T-cell (primary cell): ENCODE results near the gene UNC5C. TPM values are rescaled to one million over a fixed set of nuclear protein-coding genes. Genes with fewer than 3 reads are reported as not detected.

Experiments
- ATAC-seq, 4 experiments: fragments of 200-7000 bp in 3 of 4; fragments of 150-1000 bp in 1 of 4; cut with Tn5 transposase; replicated peaks in 1 of 4; 1 replicate in 3 of 4; 2 replicates in 1 of 4; pipeline ENCODE4 v1.10.0; 2021; ENCODE audit warnings: moderate library complexity in 3 of 4, mild to moderate bottlenecking in 2 of 4, moderate number of reproducible peaks in 1 of 4
- CTCF ChIA-PET, 2 donors: fragments of 300-600 bp; sonication (Branson Sonifier 250); formaldehyde crosslinking; loops; one replicate each; lab custom pipeline; 2022; ENCODE audit warnings: antibody characterized with exemption in 2 of 2; lab: Charles Lee
- POLR2A ChIA-PET, 2 donors: fragments of 300-600 bp; sonication (Branson Sonifier 250); formaldehyde crosslinking; loops; one replicate each; lab custom pipeline; 2022; ENCODE audit warnings: antibody characterized with exemption in 2 of 2; lab: Charles Lee
- DNase-seq, 35 experiments: peaks; one replicate each; pipeline versions ENCODE4 v3.0.0 to v3.0.0-alpha.2; 2013 to 2023
- H3K27ac ChIP-seq: one replicate; pipeline ENCODE4 v1.5.1; 2013; ENCODE audit warnings: low read length
- H3K27me3 ChIP-seq, 2 experiments: replicated peaks in 1 of 2; 1 replicate in 1 of 2; 2 replicates in 1 of 2; pipeline versions ENCODE4 v1.6.1 to v1.7.0; 2013; ENCODE audit warnings: low read length in 1 of 2, mixed read lengths in 1 of 2; ENCODE audit not compliant: control insufficient read depth in 2 of 2, insufficient read depth in 2 of 2; ENCODE audit errors: extremely low read depth in 1 of 2
- H3K36me3 ChIP-seq, 2 donors: 1 replicate in 1 of 2; 2 replicates in 1 of 2; pipeline versions ENCODE4 v1.6.1 to v1.7.0; 2013; ENCODE audit warnings: low read length in 1 of 2; ENCODE audit not compliant: control insufficient read depth in 2 of 2, insufficient read depth in 1 of 2; ENCODE audit errors: extremely low read depth in 1 of 2
- H3K4me1 ChIP-seq, 2 experiments: 1 replicate in 1 of 2; 2 replicates in 1 of 2; pipeline versions ENCODE4 v1.6.1 to v1.7.0; 2013; ENCODE audit warnings: low read length in 2 of 2, mixed read lengths in 1 of 2; ENCODE audit not compliant: insufficient read depth in 2 of 2, control insufficient read depth in 1 of 2; ENCODE audit errors: extremely low read depth in 1 of 2
- H3K4me3 ChIP-seq, 2 donors: 1 replicate in 1 of 2; 2 replicates in 1 of 2; pipeline versions ENCODE4 v1.5.1 to v1.7.0; 2013; ENCODE audit warnings: mild to moderate bottlenecking in 2 of 2, low read length in 1 of 2, moderate library complexity in 1 of 2; ENCODE audit not compliant: control insufficient read depth in 1 of 2; ENCODE audit errors: extremely low read depth in 1 of 2
- H3K9me3 ChIP-seq: 2 replicates; pipeline ENCODE4 v1.7.0; 2013
- H3K27ac Mint-ChIP-seq, 2 donors: one replicate each; pipeline ENCODE4 v1.8.0; 2020 to 2021; ENCODE audit warnings: mild to moderate bottlenecking in 2 of 2, mixed read lengths in 2 of 2
- H3K27me3 Mint-ChIP-seq, 2 donors: one replicate each; pipeline ENCODE4 v1.8.0; 2021 to 2022; ENCODE audit warnings: mixed read lengths in 2 of 2
- H3K36me3 Mint-ChIP-seq: one replicate; pipeline ENCODE4 v1.8.0; 2021; ENCODE audit warnings: mixed read lengths
- H3K4me1 Mint-ChIP-seq, 3 donors: one replicate each; pipeline ENCODE4 v1.8.0; 2020 to 2022; ENCODE audit warnings: mixed read lengths in 3 of 3, mild to moderate bottlenecking in 1 of 3
- H3K4me3 Mint-ChIP-seq, 3 donors: one replicate each; pipeline ENCODE4 v1.8.0; 2020 to 2022; ENCODE audit warnings: mild to moderate bottlenecking in 3 of 3, mixed read lengths in 3 of 3, moderate library complexity in 3 of 3
- H3K9me3 Mint-ChIP-seq, 3 donors: one replicate each; pipeline ENCODE4 v1.8.0; 2020 to 2022; ENCODE audit warnings: mixed read lengths in 3 of 3
- WGBS: methylation state at CpG from one replicate; pipeline ENCODE4 v1.1.5; 2013; ENCODE audit warnings: missing lambda C conversion rate; ENCODE audit not compliant: insufficient coverage; 5-methylcytosine and 5-hydroxymethylcytosine counted together
- total RNA-seq, 35 experiments: library from RNA in 6 of 35; stranded (reverse) in 6 of 35; fragments of 120-200 nt in 1 of 35; gene quantifications; one replicate each; pipeline versions ENCODE4 v1.2.1 to v1.2.4 and lab custom pipeline; 2013 to 2026

Gene UNC5C
- total RNA-seq, 5 donors from 2014 or later (not counting 1 experiment from before 2014, with no cell fraction given) = not detected

DNA sequence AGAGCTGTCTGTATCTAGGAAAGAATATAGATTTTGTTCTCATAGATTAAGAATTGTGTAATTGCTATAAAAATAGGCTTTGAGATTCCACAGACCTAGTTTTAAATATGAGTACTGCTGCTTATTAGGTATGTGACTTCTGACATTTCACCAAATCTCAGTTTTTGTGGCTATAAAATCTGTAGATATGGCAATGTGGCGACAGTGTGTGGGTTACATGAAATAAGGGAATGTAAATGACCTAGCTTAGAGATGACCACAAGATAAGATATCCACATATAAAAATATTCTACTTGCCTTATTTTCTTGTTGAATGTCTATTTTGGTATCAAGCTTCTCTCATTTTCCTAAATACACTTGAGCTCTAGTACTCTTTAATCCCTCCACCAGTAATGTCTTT is 193.8 kb downstream of the UNC5C start:
- Mint-ChIP-seq H3K36me3 (no peaks in the 10 kb centered on the region), H3K27me3 (no peaks in the 10 kb centered on the region), H3K4me3 (no peak overlapping the region), H3K9me3 (no peaks in the 10 kb centered on the region), H3K4me1 (no peaks in the 10 kb centered on the region), H3K27ac (no peak overlapping the region)
- H3K27me3 ChIP-seq = no peaks in the 10 kb centered on the region
- POLR2A ChIA-PET = interaction anchor here in 1 of 2 donors (0.6 kb wide), 1 partner anchor 584 kb away, joined by 6 read pairs; no protein-coding TSS in a partner anchor
- H3K4me1 ChIP-seq = no peaks in the 10 kb centered on the region
- H3K9me3 ChIP-seq = no peaks in the 10 kb centered on the region
- CTCF ChIA-PET = no interaction called here
- no peaks in the 10 kb centered on the region for H3K36me3 ChIP-seq
- ATAC-seq (no peak), DNase-seq (no peak)
- no peak overlapping the region for H3K27ac ChIP-seq
- WGBS = no CpG with 5 or more reads among the region's 1 CpG
- H3K4me3 ChIP-seq = no peak overlapping the region

GRCh38 chr4:95348418-95348817 is 200.4 kb downstream of the UNC5C start:
- no peak overlapping the region for H3K4me3 ChIP-seq
- no peaks in the 10 kb centered on the region for H3K4me1 ChIP-seq
- no peak for ATAC-seq
- no peak overlapping the region for H3K27ac ChIP-seq
- Mint-ChIP-seq H3K4me1 (no peaks in the 10 kb centered on the region), H3K27me3 (no peaks in the 10 kb centered on the region), H3K27ac (no peak overlapping the region), H3K36me3 (no peaks in the 10 kb centered on the region), H3K4me3 (no peak overlapping the region), H3K9me3 (peaks cover 8 to 47% (median 16%) of the 10 kb centered on the region in 3 donors)
- H3K36me3 ChIP-seq = no peaks in the 10 kb centered on the region
- no CpG with 5 or more reads among the region's 1 CpG for WGBS
- no peak for DNase-seq
- POLR2A ChIA-PET = no interaction called here
- H3K27me3 ChIP-seq = no peaks in the 10 kb centered on the region
- H3K9me3 ChIP-seq = peaks cover 4% of the 10 kb centered on the region
- CTCF ChIA-PET = no interaction called here

DNA sequence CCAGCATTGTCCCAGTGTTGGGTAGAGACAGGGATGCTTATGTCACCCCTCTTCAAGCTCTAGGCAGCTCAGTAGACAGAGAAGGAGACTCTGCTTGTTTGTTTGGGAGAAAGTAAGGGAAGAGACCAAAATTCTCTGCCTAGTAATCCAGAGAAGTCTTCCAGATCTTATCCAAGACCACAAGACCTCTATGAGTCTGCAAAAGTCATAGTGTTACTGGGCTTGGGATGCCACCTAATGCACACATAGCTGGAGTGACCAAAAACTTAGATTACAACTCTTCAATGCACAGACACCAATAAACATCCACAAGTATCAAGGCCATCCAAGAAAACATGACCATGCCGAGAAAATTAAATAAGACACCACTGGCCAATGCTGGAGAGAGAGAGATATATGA is 205.5 kb downstream of the UNC5C start:
- Histone ChIP-seq H3K4me1 (no peaks in the 10 kb centered on the region), H3K9me3 (peaks cover 4% of the 10 kb centered on the region), H3K36me3 (no peaks in the 10 kb centered on the region), H3K4me3 (no peak overlapping the region), H3K27ac (no peak overlapping the region), H3K27me3 (no peaks in the 10 kb centered on the region)
- CTCF ChIA-PET = no interaction called here
- no peaks in the 10 kb centered on the region for H3K27me3 Mint-ChIP-seq
- H3K9me3 Mint-ChIP-seq = peaks cover 11 to 47% (median 16%) of the 10 kb centered on the region in 3 donors
- POLR2A ChIA-PET = no interaction called here
- no peaks in the 10 kb centered on the region for H3K36me3 Mint-ChIP-seq
- no peaks in the 10 kb centered on the region for H3K4me1 Mint-ChIP-seq
- no CpG with 5 or more reads among the region's 1 CpG for WGBS
- no peak for DNase-seq
- no peak overlapping the region for H3K4me3 Mint-ChIP-seq
- no peak for ATAC-seq
- no peak overlapping the region for H3K27ac Mint-ChIP-seq

DNA sequence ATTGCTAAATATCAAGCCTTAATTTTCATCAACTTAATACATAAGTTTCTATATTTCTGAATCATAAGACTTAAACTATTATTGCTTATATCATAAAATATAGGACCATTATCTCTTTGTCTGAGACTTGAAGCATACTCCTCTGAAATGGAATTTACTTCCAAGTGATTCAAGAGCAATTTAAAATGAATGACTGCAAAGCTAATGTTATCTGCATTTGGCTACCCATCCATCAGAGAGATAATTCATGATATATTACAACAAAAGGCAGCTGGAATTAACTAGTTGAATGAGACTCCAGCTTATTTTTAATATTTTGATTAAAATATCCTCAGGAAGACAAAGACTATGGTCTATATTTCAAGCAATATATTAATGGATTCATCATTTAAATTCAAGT is 208.6 kb downstream of the UNC5C start:
- no peaks in the 10 kb centered on the region for H3K4me1 Mint-ChIP-seq
- Histone ChIP-seq H3K4me1 (no peaks in the 10 kb centered on the region), H3K27me3 (no peaks in the 10 kb centered on the region), H3K9me3 (no peaks in the 10 kb centered on the region), H3K36me3 (no peaks in the 10 kb centered on the region), H3K4me3 (no peak overlapping the region), H3K27ac (no peak overlapping the region)
- no peak for ATAC-seq
- H3K27me3 Mint-ChIP-seq = peaks cover 0 to 4% of the 10 kb centered on the region in 2 donors
- H3K4me3 Mint-ChIP-seq = no peak overlapping the region
- CTCF ChIA-PET = no interaction called here
- H3K36me3 Mint-ChIP-seq = no peaks in the 10 kb centered on the region
- H3K9me3 Mint-ChIP-seq = peaks cover 5 to 19% (median 7%) of the 10 kb centered on the region in 3 donors
- POLR2A ChIA-PET = no interaction called here
- no peak overlapping the region for H3K27ac Mint-ChIP-seq
- no peak for DNase-seq

- Histone ChIP-seq H3K9me3 (no peaks in the 10 kb centered on the region), H3K4me3 (no peak overlapping the region), H3K36me3 (no peaks in the 10 kb centered on the region), H3K4me1 (no peaks in the 10 kb centered on the region), H3K27me3 (no peaks in the 10 kb centered on the region), H3K27ac (no peak overlapping the region)
- H3K9me3 Mint-ChIP-seq = no peaks in the 10 kb centered on the region
- ATAC-seq (no peak), DNase-seq (no peak)
- H3K4me3 Mint-ChIP-seq = no peak overlapping the region
- H3K4me1 Mint-ChIP-seq = no peaks in the 10 kb centered on the region
- H3K27ac Mint-ChIP-seq = no peak overlapping the region
- H3K36me3 Mint-ChIP-seq = no peaks in the 10 kb centered on the region
- whole genome bisulfite sequencing = 100% methylated on average over 1 of the region's 1 CpG
- H3K27me3 Mint-ChIP-seq = no peaks in the 10 kb centered on the region
- ChIA-PET POLR2A (no interaction called here), CTCF (interaction anchor here in 1 of 2 donors (1.0 kb wide), 1 partner anchor 10 kb away, joined by 3 read pairs; no protein-coding TSS in a partner anchor)
These were observed 223.1 kb downstream of the UNC5C start for GRCh38 chr4:95325665-95326064.

- Histone ChIP-seq H3K36me3 (no peaks in the 10 kb centered on the region), H3K4me1 (no peaks in the 10 kb centered on the region), H3K4me3 (no peak overlapping the region), H3K27me3 (no peaks in the 10 kb centered on the region), H3K9me3 (no peaks in the 10 kb centered on the region), H3K27ac (no peak overlapping the region)
- Mint-ChIP-seq H3K36me3 (no peaks in the 10 kb centered on the region), H3K27ac (no peak overlapping the region), H3K4me1 (no peaks in the 10 kb centered on the region), H3K27me3 (peaks cover 0 to 2% of the 10 kb centered on the region in 2 donors), H3K4me3 (no peak overlapping the region), H3K9me3 (no peaks in the 10 kb centered on the region)
- no peak for DNase-seq
- POLR2A ChIA-PET = no interaction called here
- CTCF ChIA-PET = no interaction called here
- ATAC-seq = no peak
- WGBS = 100% methylated on average over 1 of the region's 3 CpGs
These were observed 229.6 kb downstream of the UNC5C start for GRCh38 chr4:95319169-95319568.

- Mint-ChIP-seq H3K4me3 (no peak overlapping the region), H3K27me3 (peaks cover 0 to 6% of the 10 kb centered on the region in 2 donors), H3K4me1 (no peaks in the 10 kb centered on the region), H3K36me3 (no peaks in the 10 kb centered on the region), H3K9me3 (no peaks in the 10 kb centered on the region), H3K27ac (no peak overlapping the region)
- ChIA-PET CTCF (no interaction called here), POLR2A (interaction anchor here in 1 of 2 donors (0.6 kb wide), 1 partner anchor 526 kb away, joined by 3 read pairs; no protein-coding TSS in a partner anchor)
- H3K9me3 ChIP-seq = no peaks in the 10 kb centered on the region
- no peak overlapping the region for H3K27ac ChIP-seq
- no peaks in the 10 kb centered on the region for H3K36me3 ChIP-seq
- no peaks in the 10 kb centered on the region for H3K27me3 ChIP-seq
- no peak for DNase-seq
- no peak for ATAC-seq
- H3K4me1 ChIP-seq = no peaks in the 10 kb centered on the region
- no peak overlapping the region for H3K4me3 ChIP-seq
- WGBS = 67% methylated on average over 1 of the region's 1 CpG
These were observed 230.3 kb downstream of the UNC5C start for GRCh38 chr4:95318483-95318882.
